Measurements from ENCODE around the gene SLF2. TPM values are rescaled to one million over a fixed set of nuclear protein-coding genes. Genes with fewer than 3 reads are reported as not detected.
"Not testable (repeated sequence)": the region's sequence is repeated elsewhere in the genome, so short reads cannot be mapped to it uniquely, and the experiment has no call there.

The SLF2 gene
- total RNA-seq, 2 donors from 2014 or later, result 47.4 to 52.6 TPM

DNA sequence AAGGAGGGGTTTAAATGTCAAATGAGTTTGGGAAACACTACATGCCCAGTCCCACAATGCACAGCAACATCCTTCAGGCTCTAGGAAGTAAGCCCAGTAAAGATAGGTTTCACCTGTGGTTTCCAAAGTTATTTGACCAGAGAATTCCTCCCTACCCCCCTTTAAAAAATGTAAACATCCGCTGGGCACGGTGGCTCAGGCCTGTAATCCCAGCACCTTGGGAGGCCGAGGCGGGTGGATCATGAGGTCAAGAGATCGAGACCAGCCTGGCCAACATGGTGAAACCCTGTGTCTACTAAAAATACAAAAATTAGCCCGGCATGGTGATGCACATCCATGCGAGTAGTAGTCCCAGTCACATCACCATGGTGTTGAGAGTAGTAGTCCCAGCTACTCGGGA lies 62.6 kb downstream of the SLF2 start:
- not testable (repeated sequence) for ATAC-seq (replicated peaks in 1 of 2); H3K9me3 Mint-ChIP-seq; H3K27ac Mint-ChIP-seq; DNase-seq; H3K4me3 Mint-ChIP-seq; H3K27me3 Mint-ChIP-seq (ENCODE audit: low read depth); H3K36me3 Mint-ChIP-seq (ENCODE audit: insufficient read depth in 2 of 2); H3K4me1 Mint-ChIP-seq (ENCODE audit: low read depth)

DNA sequence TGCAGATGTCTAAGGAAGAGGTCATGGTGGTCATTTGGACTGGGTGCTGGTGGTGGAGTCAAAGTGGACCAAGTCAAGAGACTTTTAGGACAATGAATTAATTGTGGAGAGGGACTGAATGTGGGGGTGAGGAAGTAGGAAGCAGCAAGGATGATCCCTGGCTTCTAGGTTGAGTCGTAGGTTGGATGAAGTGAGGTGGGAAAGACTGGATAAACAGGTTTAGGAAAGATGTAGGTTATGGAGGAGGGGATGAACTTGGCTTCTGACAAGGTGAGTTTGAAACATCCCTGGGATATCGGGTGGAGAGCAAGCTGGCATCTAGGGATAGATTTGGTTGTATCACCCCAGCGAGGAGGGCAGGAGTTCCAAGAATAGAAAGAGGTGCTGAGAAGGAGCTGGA lies 64.1 kb downstream of the SLF2 start:
- Mint-ChIP-seq H3K4me3 (no peak overlapping the region), H3K27me3 (ENCODE audit: low read depth) (no peaks in the 10 kb centered on the region), H3K27ac (no peak overlapping the region), H3K36me3 (ENCODE audit: insufficient read depth in 2 of 2) (no peaks in the 10 kb centered on the region), H3K4me1 (ENCODE audit: low read depth) (peaks cover 8% of the 10 kb centered on the region), H3K9me3 (no peaks in the 10 kb centered on the region)
- DNase-seq (no peak), ATAC-seq (replicated peaks in 1 of 2) (no peak)

DNA sequence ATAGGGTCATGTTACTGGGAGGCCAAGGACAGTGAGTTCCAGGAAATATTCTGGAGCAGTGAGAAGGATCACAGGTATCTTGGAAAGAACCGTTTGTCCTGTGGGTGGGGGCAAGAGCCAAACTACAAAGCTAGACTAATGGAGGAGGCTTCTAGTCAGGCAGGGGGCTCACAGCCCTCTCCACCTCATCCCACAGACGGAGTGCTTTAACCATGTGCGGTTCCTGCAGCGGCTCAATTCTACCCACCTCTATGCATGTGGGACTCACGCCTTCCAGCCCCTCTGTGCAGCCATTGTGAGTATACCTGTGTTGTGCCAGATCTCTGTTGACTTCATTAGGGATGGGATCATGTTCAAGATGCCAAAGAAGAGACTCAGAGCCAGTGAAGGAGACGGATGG lies 64.7 kb downstream of the SLF2 start:
- H3K36me3 Mint-ChIP-seq (ENCODE audit: insufficient read depth in 2 of 2), result no peaks in the 10 kb centered on the region
- DNase-seq (no peak), ATAC-seq (replicated peaks in 1 of 2) (no peak)
- no peak overlapping the region for H3K27ac Mint-ChIP-seq
- no peaks in the 10 kb centered on the region for H3K27me3 Mint-ChIP-seq (ENCODE audit: low read depth)
- no peaks in the 10 kb centered on the region for H3K9me3 Mint-ChIP-seq
- peaks cover 5% of the 10 kb centered on the region for H3K4me1 Mint-ChIP-seq (ENCODE audit: low read depth)
- H3K4me3 Mint-ChIP-seq, result no peak overlapping the region

DNA sequence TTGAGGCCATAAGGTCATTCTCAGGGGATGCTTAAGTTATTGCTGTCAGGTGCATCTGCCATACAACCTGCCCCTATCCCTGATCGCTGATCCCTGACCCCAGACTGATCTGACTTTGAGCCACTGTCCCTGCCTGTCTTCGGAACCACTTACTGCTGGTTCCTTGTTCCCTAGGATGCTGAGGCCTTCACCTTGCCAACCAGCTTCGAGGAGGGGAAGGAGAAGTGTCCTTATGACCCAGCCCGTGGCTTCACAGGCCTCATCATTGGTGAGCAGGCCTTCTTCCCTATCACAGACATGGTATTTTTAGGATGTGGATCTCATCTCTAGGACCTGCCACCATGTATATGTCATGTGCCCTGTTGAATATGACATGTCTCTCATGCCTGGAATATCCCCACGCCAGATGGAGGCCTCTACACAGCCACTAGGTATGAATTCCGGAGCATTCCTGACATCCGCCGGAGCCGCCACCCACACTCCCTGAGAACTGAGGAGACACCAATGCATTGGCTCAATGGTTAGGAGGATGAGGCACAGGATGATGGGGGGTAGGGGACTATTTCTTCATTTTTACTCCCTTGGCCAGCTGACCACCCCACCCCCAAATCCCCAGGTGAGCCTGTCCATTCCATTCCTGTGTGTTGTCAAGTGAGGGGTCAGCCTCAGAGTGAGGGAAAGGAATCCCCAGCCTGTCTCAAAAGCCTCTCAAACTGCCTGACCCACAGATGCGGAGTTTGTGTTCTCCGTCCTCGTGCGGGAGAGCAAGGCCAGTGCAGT lies 65.5 kb downstream of the SLF2 start:
- Mint-ChIP-seq H3K36me3 (ENCODE audit: insufficient read depth in 2 of 2) (no peaks in the 10 kb centered on the region), H3K27me3 (ENCODE audit: low read depth) (no peaks in the 10 kb centered on the region), H3K9me3 (no peaks in the 10 kb centered on the region), H3K4me3 (no peak overlapping the region), H3K4me1 (ENCODE audit: low read depth) (no peaks in the 10 kb centered on the region), H3K27ac (no peak overlapping the region)
- ATAC-seq (replicated peaks in 1 of 2) (no peak), DNase-seq (no peak)

DNA sequence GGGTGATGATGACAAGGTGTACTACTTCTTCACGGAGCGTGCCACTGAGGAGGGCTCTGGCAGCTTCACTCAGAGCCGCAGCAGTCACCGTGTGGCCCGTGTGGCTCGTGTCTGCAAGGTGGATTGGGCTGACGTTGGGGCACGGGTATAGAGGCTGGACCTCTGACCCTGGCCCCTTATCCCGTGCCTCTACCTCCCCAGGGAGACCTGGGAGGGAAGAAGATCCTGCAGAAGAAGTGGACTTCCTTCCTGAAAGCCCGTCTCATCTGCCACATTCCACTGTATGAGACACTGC lies 66.1 kb downstream of the SLF2 start:
- no peak for DNase-seq
- no peak overlapping the region for H3K27ac Mint-ChIP-seq

DNA sequence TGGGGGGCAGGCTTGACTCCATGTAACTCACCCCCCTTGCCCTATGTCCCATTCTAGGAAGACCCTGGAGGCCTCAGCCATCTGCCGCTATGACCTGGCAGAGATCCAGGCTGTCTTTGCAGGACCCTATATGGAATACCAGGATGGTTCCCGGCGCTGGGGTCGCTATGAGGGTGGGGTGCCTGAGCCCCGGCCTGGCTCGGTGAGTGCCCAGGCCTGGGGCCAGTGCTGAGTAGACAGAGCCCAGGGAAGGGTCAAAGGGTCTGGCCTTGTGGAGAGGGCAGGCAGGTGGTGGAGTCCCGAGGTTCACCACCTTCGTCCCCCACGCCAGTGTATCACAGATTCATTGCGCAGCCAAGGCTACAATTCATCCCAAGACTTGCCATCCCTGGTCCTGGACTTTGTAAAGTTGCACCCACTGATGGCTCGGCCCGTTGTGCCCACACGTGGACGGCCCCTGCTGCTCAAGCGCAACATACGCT lies 67.1 kb downstream of the SLF2 start:
- Mint-ChIP-seq H3K27me3 (ENCODE audit: low read depth) (no peaks in the 10 kb centered on the region), H3K9me3 (no peaks in the 10 kb centered on the region), H3K4me3 (no peak overlapping the region), H3K36me3 (ENCODE audit: insufficient read depth in 2 of 2) (no peaks in the 10 kb centered on the region), H3K27ac (no peak overlapping the region), H3K4me1 (ENCODE audit: low read depth) (no peaks in the 10 kb centered on the region)
- ATAC-seq (replicated peaks in 1 of 2) (no peak), DNase-seq (no peak)

More for the DNA sequence above, 66.1 kb downstream of the SLF2 start:
- Mint-ChIP-seq H3K27me3 (ENCODE audit: low read depth) (no peaks in the 10 kb centered on the region), H3K4me3 (no peak overlapping the region), H3K36me3 (ENCODE audit: insufficient read depth in 2 of 2) (no peaks in the 10 kb centered on the region), H3K9me3 (no peaks in the 10 kb centered on the region), H3K4me1 (ENCODE audit: low read depth) (no peaks in the 10 kb centered on the region)
- no peak for ATAC-seq (replicated peaks in 1 of 2)

DNA sequence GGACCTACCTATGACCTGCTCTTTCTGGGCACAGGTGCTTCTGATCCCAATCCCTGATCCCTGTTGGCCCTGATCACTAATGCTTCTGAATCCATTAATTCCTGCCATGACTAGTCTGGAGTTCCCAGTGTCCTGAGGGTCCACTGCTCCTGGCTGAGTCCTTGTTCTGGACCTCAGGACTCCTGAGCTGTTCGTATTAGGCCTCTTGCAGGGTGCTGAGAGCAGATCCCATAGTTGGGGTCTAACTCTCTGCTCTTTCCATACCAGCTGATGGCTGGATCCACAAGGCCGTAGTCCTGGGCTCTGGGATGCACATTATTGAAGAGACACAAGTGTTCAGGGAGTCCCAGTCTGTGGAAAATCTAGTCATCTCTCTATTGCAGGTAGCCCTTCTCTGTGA lies 67.5 kb downstream of the SLF2 start:
- Mint-ChIP-seq H3K4me3 (no peak overlapping the region), H3K9me3 (no peaks in the 10 kb centered on the region), H3K27ac (no peak overlapping the region), H3K36me3 (ENCODE audit: insufficient read depth in 2 of 2) (no peaks in the 10 kb centered on the region), H3K4me1 (ENCODE audit: low read depth) (no peaks in the 10 kb centered on the region), H3K27me3 (ENCODE audit: low read depth) (no peaks in the 10 kb centered on the region)
- ATAC-seq (replicated peaks in 1 of 2) (no peak), DNase-seq (no peak)

DNA sequence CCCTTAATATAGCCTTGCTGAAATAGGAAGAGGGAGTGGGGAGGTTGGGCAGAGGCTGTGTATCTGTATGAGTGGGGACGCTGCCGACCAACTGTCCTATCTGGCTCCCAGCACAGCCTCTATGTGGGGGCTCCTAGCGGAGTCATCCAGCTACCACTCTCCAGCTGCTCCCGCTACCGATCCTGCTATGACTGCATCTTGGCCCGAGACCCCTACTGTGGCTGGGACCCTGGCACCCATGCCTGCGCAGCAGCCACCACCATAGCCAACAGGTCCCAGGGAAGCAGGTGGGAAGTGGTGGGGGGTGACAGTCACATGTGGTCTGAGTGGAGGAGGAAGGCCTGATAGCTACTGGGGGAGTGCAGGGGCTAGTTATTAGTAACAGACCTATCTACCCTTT lies 67.9 kb downstream of the SLF2 start:
- DNase-seq (no peak), ATAC-seq (replicated peaks in 1 of 2) (no peak)
- no peak overlapping the region for H3K4me3 Mint-ChIP-seq
- H3K4me1 Mint-ChIP-seq (ENCODE audit: low read depth), result peaks cover 4% of the 10 kb centered on the region
- H3K27me3 Mint-ChIP-seq (ENCODE audit: low read depth), result no peaks in the 10 kb centered on the region
- no peaks in the 10 kb centered on the region for H3K9me3 Mint-ChIP-seq
- H3K36me3 Mint-ChIP-seq (ENCODE audit: insufficient read depth in 2 of 2), result no peaks in the 10 kb centered on the region
- H3K27ac Mint-ChIP-seq, result no peak overlapping the region

DNA sequence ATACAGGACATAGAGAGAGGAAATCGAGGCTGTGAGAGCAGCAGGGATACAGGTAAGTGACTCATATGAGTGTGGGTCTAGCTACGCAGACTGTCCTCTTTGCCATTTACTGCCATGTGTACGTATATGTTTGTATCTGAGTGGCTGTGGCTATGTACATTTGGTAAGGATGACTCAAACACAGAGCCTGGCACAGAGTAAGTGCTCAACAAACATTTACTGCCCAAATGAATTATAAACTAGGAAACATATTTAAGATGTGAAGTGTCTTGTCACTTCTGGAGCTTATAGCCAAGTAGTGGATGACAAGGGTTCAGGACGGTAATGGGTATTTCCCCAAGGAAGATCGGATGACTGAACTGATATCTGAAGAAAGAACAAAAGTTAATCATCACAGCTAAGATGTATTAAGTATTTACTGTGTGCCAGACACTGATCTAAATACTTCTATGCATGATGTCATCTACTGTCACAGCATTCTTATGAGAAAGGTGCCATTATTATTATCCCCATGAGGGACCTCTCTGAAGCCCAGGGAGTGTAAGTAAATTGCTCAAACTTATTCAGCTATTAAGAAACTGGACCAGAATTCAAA lies 68.5 kb downstream of the SLF2 start:
- Mint-ChIP-seq H3K4me3 (no peak overlapping the region), H3K27ac (no peak overlapping the region), H3K4me1 (ENCODE audit: low read depth) (peaks cover 10% of the 10 kb centered on the region), H3K27me3 (ENCODE audit: low read depth) (no peaks in the 10 kb centered on the region), H3K9me3 (no peaks in the 10 kb centered on the region), H3K36me3 (ENCODE audit: insufficient read depth in 2 of 2) (no peaks in the 10 kb centered on the region)
- DNase-seq (no peak), ATAC-seq (replicated peaks in 1 of 2) (no peak)

DNA sequence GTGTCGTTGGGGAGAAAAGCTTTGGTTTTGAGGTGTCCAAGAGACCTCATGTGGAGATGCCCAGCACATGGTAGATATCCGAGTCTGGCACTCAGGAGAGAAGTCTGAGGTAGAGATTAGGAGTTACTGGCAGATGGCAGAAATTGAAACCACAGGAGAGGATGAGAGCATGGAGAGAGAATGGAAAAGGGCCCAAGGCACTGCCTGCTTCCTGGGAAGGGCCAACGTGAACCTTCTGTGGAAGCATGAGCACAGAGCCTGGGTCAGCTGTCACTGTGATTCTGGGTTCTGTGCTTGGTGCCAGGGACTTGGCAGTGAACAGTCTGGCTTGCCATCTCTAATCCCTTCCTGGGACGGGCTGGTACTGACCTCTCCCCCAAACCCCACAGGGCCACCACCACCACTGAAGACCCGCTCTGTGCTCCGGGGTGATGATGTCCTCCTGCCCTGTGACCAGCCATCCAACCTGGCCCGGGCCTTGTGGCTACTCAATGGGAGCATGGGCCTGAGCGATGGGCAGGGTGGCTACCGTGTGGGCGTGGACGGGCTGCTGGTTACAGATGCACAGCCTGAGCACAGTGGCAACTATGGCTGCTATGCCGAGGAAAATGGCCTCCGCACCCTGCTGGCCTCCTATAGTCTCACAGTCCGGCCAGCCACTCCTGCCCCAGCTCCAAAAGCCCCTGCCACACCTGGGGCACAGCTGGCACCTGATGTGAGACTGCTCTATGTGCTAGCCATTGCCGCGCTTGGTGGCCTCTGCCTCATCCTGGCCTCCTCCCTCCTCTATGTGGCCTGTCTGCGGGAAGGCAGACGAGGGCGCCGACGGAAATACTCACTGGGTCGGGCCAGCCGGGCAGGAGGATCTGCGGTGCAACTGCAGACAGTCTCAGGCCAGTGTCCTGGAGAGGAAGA lies 70.4 kb downstream of the SLF2 start:
- peaks cover 21% of the 10 kb centered on the region for H3K4me1 Mint-ChIP-seq (ENCODE audit: low read depth)
- no peak for DNase-seq
- no peaks in the 10 kb centered on the region for H3K9me3 Mint-ChIP-seq
- no peak for ATAC-seq (replicated peaks in 1 of 2)
- no peaks in the 10 kb centered on the region for H3K27me3 Mint-ChIP-seq (ENCODE audit: low read depth)
- no peak overlapping the region for H3K4me3 Mint-ChIP-seq
- H3K27ac Mint-ChIP-seq, result no peak overlapping the region
- peaks cover 3 to 7% of the 10 kb centered on the region in 2 donors for H3K36me3 Mint-ChIP-seq (ENCODE audit: insufficient read depth in 2 of 2)

DNA sequence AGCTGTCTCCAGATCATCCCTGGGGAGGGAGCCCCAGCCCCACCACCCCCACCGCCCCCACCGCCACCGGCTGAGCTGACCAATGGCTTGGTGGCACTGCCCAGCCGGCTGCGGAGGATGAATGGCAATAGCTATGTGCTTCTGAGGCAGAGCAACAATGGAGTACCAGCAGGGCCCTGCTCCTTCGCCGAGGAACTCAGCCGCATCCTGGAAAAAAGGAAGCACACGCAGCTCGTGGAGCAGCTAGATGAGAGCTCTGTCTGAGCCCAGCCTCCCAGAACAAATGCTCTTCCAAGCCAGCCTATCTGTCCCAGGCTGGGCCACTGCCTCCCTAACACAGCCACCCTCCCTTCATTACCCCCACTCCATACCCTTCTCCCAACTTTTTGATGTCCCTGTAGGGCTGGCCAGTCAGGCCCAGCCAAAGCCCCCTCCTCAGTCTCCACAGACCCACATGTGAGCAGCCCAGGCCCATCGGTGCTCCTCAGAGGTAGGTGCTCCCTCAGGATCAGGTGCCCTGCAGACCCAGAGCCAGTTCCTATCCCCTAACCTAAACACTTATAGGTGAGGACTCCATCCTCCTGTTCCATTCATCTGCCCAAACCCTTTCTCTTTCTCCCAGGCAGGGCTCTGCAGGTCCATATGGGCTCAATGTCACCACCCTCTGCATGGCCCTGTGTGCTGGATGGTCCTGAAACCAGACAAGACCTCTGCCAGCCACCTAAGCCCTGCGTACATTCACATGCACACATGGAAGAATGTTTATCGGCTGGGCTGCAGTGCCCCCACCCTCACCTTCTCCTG lies 71.3 kb downstream of the SLF2 start:
- H3K27ac Mint-ChIP-seq, result no peak overlapping the region

DNA sequence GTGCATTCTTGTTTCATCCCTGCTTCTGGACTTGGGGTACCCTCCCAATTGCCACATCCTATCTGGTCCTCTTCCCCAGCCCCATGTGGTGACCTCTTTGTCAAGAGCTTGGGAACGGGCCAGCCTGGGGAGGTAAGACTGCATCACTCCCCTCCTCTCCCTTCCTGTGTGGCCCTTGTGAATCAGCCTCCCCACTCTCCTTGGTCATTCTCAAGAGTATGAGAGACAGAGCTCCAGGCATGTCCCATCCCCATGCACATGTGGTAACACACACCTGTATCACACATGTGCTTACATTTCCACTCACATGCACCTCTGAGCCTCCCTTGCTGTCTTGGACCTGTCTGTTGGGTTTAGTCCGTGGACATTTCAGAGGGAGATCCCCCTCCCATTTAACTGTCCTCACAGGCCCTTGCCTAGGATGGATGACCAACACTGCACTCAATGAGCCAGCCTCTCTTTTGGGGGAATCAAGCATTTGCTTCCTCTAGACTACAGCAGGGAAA lies 72.0 kb downstream of the SLF2 start:
- H3K4me3 Mint-ChIP-seq, result no peak overlapping the region
- ATAC-seq (replicated peaks in 1 of 2) (no peak), DNase-seq (no peak)
- H3K27ac Mint-ChIP-seq, result no peak overlapping the region
- peaks cover 33% of the 10 kb centered on the region for H3K4me1 Mint-ChIP-seq (ENCODE audit: low read depth)
- H3K9me3 Mint-ChIP-seq, result no peaks in the 10 kb centered on the region
- no peaks in the 10 kb centered on the region for H3K27me3 Mint-ChIP-seq (ENCODE audit: low read depth)
- peaks cover 3 to 7% of the 10 kb centered on the region in 2 donors for H3K36me3 Mint-ChIP-seq (ENCODE audit: insufficient read depth in 2 of 2)

More for the DNA sequence above, 71.3 kb downstream of the SLF2 start:
- ATAC-seq (replicated peaks in 1 of 2), result no peak
- DNase-seq, result no peak
- Mint-ChIP-seq H3K4me1 (ENCODE audit: low read depth) (peaks cover 27% of the 10 kb centered on the region), H3K4me3 (no peak overlapping the region), H3K27me3 (ENCODE audit: low read depth) (no peaks in the 10 kb centered on the region), H3K36me3 (ENCODE audit: insufficient read depth in 2 of 2) (peaks cover 3 to 7% of the 10 kb centered on the region in 2 donors), H3K9me3 (no peaks in the 10 kb centered on the region)

Data from activated T-cell treated with anti-CD3 and anti-CD28 coated beads, Interleukin-2, amount 50 U/mL, for 72 hours (primary cell).